IPS-NIHi11 (cell line): Measurements from ENCODE around the gene FAM50A.

Experiments used
- DNase-seq: peaks from one replicate; pipeline ENCODE4 v3.0.0; 2012; ENCODE audit warnings: mixed read lengths, low spot score

Gene FAM50A

DNA sequence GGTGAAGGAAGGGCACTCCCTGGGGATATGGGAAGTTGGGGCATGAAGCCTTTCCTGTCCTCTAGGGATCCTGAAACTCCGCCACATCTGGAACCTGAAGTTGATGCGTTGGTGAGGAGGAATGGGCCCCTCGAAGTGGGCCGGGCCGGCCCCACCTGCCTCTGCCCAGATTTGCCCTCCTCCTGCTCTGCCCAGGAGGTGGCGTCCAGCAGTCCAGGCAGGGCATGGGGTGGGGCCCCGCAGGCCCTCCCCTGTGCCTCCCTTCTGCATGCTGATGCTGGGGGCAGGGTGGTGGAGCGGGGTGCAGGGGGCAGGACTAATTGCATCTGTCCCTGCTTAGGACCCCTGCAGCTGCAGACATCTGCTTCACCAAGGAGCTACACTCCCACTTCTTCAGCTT lies 30.8 kb upstream of the FAM50A start:
- DNase-seq: no peak

DNA sequence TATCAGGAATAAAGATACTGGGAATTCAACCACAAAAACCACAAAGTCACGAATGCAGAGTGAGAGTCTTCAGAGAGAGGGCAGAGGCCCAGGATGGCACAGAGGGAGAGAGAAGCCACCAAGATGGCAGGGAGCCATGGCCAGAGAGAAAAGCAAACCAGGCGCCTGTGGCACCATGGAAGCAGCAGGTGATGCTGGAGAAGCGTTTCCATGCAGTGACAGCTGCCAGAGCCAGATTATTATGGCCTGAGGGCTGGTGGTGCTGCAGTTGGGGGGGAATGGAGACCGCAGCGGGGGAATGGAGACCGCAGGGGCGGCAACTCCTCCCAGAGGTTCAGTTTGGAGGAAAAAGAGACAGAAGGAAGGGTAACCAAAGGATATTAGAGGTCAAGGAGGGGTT lies 26.8 kb upstream of the FAM50A start:
- no peak for DNase-seq

DNA sequence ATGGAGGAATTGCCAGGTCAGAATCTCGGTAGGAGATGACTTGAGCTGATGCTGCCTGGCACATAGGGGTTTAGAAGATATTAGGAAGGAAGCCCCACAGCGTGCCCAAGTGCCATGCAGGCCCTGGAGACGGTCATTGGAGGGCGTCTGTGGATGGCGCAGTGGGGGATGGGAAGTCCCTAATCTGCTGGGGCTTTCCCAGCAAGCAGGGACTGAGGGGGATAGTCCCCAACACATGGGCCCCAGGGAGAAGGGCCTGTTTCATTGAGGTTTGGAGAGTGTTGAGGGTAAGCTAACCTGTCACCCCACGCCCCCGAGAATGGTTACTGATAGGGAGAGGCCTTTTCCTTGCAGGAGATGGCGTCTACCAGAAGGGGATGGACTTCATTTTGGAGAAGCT lies 24.8 kb upstream of the FAM50A start:
- no peak for DNase-seq

DNA sequence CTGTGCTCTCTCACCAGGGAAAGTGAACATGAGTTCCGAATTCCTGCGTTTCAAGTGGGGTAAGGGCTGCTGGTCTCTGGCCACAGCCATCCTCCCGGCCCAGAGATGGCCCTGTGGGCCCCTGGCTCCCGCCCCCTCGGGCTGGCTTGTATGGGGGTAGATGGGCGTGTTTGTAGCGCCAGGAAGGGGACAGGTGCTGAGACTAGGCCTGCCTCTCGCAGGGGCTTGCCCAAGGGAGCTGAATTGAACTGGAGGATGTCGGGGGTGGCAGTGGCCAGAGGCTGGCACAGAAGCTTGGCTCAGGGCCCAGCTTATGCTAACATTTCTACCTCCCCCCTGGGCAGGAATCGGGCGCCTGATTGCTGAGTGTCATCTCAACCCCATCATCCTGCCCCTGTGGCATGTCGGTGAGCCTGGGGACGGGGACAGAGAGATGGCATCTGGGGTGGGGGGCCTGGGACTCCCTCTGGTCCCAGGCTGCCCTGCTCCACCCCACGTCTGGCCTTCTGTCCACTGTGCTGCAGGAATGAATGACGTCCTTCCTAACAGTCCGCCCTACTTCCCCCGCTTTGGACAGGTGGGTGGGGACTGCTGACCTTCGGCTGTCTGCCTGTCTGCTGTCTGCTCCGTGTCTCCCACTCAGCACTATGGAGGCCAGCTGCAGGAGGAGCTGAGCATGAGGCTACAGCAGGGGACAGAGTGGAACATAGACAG lies 24.1 kb upstream of the FAM50A start:
- DNase-seq: no peak

DNA sequence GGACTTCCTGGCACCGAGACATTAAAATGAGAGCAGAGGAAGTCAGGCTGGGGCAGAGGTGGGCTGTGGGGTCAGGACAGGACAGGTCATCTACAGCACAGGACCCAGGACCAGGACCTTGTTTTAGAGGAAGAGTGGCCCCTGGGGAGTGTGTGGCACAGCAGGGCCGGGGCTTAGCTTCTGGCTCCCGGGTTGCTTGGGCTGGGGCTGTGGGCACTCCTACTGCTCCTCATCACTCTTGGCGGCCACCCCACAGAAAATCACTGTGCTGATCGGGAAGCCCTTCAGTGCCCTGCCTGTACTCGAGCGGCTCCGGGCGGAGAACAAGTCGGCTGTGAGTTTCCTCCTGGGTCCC lies 23.6 kb upstream of the FAM50A start:
- DNase-seq: no peak

DNA sequence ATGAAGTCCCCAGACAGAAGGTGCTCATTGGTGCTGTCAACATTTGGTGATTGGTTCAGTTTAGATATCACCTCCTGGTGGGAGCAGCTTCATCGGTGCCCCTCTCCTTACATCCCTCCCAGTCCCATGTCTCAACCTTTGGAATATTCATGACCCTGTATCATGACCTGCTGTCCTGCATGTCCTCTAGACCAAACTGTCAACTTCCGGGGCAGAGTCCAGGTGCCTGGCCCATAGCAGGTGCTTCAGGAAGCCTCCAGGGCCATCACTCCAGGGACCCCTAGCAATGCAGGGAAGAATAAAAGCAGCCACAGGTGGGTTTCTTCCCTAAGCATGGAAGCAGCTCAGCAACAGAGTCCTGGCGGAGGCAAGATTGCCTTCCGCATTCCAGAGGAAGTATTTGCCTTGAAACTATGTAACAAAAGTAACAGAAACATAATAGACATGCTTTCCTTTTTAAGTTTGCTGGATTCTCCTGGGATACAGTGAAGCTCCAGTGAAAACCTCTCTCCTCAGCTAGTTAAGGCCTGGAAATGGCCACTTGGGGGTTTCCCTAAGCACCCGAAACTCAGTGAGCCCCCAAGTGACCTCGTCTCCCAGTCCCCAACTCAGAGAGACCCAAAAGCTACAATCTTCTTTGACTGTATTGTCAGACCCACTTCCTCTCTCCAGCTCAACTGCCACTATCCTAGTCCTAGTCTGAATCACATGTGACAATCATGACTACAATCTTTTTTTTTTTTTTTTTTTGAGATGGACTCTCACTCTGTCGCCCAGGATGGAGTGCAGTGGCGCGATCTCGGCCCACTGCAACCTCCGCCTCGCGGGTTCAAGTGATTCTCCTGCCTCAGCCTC lies 16.8 kb upstream of the FAM50A start:
- no peak for DNase-seq

DNA sequence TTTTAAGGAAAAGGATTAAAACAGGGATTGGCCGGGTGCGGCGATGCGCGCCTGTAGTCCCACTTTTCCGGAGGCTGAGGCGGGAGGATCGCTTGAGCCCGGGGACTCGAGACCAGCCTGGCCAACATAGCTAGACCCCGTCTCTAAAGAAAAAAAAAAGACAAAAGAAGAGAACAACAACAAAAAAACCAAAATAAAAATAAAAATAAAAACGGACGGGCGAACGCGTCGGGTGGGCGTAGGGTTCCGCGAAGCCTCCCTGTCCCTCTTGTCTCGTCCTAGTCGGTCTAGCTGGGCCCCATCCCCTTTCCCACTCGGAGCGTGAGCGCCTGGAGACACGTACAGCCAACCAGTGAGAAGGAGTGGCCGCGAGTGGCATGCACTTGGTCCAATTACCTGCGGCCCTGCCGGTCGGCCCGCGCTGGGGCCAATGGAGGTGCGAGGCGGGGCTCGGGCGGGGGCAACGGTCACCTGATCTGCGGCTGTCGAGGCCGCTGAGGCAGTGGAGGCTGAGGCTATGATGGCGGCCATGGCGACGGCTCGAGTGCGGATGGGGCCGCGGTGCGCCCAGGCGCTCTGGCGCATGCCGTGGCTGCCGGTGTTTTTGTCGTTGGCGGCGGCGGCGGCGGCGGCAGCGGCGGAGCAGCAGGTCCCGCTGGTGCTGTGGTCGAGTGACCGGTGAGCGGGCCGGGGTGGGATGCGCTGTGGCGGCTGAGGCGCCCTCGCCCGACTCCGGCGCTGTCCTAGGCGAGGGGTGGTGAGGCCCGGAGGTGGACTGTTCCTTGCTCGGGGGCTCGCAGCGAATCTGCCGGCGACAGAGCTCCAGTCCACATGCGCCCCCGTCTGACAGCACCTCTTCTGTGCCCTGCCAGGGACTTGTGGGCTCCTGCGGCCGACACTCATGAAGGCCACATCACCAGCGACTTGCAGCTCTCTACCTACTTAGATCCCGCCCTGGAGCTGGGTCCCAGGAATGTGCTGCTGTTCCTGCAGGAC lies 15.5 kb upstream of the FAM50A start, which contains the start of gene ATP6AP1:
ATP6AP1 (plus strand) TSS at position 502 of the 996 bp plus-strand sequence; CDS start at position 518, 16 bp downstream.
- DNase-seq: peak; percentile 86

DNA sequence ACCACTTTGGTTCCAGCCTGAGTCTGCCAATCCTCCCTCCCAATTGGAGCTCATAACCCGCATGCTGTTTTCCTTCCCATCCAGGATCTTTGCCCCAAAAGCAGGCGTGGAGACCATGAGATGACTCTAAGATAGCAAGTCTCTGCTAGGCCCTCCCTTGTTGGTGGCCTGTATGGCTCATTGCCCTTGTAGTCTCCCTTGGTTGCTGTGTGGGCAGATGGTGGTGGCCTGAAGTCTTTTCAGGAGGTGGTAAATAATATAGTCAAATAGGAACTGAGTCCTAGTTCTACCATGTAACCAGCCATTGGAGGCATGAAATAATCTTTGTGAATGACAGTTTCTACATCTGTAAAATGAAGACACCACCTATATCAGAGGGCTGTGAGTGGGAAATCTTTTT lies 14.2 kb upstream of the FAM50A start:
- no peak for DNase-seq

DNA sequence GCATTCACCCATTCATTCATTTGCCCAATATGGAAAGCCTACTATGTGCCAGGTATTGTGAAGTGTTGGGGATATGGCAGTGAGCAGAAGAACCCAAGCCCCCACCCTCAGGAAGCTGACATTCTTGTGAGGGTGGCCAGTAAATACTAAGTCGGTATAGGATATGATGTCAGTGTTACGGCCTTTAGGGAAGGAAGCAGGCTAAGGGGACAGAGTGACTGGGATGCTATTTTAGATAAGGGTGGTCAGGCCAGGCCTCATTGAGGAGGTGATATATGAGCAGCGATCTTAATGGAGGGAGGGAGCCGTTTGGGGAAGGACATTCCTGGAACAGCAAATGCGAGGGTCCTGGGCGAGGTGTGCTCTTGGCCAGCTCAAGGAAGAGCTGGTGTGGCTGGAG lies 13.5 kb upstream of the FAM50A start:
- DNase-seq: no peak

DNA sequence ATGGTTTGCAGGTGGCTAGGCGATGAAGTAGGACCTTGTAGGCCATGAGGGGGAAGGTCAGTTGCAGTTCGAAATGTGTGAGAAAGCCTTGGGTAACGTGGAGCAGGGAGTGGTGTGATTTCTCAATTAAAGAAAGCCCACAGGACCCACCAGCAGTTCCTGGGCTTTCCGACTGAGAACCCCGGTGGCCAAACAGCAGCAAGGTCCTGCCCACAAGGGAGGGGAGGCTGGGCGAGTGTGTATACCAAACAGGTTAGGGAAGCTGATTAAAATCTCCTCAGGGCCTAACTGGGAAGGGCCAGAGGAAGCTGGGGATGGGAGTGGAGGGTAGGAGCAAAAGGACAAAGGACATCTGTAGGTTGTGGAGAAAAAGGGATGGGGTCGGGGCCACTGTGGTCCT lies 13.0 kb upstream of the FAM50A start:
- no peak for DNase-seq

DNA sequence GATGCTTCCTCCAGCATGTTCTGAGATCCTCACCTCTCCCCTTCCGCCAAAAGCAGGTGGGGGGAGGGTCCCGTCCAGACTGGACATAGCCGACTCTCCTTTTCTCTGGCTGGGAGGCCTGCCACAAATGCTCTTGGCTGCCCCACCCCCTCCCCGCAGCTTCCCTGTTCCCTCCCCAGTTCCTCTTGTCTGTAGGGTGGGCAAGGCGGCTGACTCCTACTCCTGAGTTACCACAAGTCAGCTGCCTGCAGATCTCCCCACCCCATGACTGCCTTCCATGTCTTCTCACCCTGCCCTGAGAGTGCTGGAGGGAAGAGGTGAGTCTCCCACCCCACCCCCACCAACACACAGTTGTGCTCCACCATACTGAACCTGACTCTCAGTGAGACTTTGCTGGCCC lies 12.6 kb upstream of the FAM50A start:
- DNase-seq: no peak

DNA sequence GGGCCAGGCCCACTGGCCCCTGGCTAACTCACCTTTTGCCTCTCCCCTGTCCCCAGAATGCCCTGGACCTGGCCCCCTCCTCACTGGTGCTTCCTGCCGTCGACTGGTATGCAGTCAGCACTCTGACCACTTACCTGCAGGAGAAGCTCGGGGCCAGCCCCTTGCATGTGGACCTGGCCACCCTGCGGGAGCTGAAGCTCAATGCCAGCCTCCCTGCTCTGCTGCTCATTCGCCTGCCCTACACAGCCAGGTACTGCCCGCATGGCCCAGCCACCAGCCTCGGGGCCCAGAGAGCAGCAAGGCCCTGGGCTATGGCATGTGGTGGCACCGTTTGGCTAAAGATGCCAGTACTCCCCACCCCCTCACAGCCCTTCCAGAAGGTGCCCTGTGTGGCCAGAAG lies 11.7 kb upstream of the FAM50A start:
- no peak for DNase-seq

DNA sequence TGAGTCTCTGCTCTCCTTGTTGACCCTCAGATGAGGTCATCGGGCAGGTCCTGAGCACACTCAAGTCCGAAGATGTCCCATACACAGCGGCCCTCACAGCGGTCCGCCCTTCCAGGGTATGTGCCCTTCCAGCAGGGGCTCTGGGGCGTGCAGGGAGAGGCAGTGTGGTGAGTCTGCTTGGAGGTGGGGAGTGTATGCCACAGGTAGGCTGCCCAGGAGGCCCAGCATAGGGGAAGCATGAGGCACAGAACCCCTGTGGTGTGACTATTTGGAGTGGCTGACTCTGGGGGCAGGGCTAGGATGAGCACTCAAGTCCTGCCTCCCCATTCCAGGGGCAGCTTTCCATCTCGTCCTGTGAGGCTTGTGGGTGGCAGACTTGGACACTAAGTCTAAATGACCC lies 10.3 kb upstream of the FAM50A start:
- DNase-seq: no peak

DNA sequence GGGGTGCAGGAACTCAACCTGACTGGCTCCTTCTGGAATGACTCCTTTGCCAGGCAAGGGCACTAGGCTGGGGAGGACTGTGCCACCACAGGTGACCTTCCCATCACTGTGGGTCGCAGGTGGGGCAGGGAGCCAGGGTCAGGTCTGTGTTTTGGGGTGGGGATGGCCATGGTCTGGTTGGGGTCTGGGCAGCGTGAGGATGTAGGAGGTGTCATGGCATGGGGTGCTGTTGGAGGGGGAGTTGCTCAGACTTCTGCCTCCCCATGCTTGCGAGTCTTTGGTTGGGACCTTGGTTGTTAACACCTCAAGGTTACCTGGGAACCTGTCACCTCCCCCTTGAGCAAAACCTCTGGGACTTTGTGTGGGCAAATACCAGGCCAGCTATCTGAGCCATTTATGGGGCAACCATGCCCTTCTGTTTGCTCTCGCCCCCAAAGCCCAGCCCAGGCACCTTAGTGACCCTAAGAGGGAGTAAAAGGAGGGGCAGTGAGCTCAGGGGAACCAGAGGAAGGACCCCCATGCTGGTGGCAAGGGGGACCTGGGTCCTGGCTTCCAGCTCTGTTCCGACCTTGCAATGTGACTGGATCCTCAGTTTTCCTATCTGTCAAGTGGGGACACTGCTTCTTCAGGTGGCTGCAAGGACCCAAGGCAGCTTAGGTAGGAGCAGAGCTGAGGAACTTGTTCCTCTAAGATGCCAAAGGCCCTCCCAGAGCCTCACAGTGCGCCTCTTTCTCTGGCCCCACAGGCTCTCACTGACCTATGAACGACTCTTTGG lies 9.4 kb upstream of the FAM50A start:
- no peak for DNase-seq

DNA sequence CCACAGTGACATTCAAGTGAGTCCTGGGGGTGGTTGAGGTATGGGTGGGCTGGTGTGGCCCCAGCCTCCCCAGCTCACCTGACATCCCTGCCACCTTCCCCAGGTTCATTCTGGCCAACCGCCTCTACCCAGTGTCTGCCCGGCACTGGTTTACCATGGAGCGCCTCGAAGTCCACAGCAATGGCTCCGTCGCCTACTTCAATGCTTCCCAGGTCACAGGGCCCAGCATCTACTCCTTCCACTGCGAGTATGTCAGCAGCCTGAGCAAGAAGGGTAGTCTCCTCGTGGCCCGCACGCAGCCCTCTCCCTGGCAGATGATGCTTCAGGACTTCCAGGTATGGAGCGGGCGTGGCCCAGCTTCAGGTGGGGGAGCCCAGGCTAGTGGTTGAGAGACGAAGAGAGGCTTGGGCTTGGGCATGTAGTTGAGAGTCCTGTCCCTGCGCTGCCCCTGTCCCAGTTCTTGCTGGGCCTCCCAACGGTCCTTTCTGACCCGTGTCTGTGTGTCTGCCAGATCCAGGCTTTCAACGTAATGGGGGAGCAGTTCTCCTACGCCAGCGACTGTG lies 8.7 kb upstream of the FAM50A start:
- no peak for DNase-seq

DNA sequence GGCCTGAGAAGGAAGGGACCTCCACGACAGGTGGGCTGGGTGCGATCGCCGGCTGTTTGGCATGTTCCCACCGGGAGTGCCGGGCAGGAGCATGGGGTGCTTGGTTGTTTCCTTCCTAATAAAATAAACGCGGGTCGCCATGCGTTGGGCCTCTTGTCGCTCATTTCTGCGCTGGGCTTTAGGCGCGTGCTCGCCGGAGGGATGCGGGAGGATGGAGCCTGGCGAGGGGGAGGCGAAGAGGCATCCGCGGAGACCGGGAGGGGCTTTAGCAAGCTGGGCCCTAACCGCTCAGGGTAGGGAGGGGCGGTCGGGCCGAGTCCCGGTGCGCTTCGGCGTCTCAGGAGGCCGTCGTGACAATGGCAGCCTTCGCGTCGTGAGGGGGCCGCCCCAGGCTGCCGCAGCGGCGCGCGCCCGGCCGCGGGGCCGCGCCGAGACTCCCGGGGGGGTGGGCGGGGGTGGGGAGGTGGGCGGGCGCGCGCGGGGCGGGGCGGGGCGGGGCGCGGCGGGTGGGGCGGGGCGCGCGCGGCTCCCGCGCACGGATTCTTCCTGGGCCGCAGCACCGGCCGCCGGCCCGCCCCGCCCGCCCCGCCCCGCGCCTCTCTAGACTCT lies 7.5 kb upstream of the FAM50A start:
- DNase-seq: peak; percentile 83

DNA sequence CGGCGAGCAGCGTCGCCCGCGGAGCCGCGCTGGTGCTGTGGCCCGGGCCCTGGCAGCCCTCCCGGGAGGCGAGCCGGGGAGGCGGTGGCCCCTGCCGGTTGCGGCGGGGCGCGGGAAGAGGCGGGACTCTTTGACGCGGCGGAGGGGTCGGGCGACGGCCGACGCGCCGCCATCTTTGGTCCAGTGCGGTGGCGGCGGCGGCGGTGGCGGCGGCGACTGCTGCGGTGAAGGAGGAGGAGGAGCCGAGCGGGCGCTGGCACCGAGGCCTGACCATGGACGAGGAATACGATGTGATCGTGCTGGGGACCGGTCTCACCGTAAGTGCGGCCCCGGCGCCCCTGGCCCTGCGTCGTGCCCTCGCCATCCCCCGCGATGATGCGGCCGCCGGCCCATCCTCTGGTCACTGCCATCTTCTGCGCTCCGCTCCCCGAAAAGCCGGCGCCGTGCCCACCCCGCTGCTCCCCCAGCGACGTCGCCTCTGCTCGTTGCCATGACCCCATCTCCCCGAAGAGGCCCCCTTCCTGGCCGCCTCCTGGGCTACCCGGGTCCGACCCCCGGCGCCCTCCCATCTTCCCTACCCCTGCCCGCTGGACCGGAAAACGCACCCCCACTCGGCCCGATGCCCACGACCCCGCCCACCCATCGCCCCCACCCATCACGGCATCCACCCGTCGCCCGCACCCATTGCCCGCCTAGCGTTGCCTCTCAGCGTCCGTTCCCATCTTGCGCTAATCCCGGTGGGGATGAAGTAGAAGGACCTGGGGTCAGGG lies 6.8 kb upstream of the FAM50A start, which contains the start of gene GDI1:
GDI1 (plus strand) TSS at position 172 of the 770 bp plus-strand sequence; CDS start at position 273, 101 bp downstream.
- DNase-seq: peak; percentile 80

DNA sequence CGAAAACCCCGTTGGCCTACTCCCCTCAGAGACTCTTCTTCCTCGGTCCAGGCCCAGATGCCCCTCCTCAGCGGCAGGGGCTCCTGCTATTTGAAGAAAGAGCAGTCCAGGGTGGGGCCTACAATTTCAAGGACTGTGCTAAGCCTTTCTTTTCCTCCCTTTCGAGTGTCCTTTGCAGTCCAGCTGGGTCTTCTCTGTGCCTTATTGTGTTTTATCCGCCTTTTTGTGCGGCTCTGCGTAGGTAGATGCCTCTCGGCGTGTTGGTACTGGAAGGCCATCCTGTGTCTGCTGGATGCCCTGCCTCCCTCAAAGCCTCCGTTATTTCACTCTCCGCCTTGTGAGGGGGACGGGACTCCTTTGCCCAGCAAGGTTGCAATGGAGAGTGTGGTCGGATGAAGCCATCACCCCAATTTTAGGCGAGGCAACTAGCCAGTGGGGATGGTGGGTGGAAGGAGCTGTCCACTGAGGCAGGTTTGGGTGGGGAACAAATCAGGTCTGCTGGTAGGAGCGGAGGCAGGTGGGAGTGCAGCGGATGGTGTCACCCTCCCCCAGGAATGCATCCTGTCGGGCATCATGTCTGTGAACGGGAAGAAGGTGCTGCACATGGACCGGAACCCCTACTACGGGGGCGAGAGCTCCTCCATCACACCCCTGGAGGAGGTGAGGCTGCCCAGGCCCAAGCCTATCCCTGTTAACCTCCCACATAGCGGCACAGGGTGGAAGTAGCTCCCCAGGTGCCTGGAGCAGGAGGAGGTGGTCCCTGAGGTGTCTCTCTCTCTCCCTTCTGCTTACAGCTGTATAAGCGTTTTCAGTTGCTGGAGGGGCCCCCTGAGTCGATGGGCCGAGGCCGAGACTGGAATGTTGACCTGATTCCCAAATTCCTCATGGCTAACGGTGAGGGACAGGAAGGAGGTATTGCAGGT lies 5.7 kb upstream of the FAM50A start:
- DNase-seq: no peak

DNA sequence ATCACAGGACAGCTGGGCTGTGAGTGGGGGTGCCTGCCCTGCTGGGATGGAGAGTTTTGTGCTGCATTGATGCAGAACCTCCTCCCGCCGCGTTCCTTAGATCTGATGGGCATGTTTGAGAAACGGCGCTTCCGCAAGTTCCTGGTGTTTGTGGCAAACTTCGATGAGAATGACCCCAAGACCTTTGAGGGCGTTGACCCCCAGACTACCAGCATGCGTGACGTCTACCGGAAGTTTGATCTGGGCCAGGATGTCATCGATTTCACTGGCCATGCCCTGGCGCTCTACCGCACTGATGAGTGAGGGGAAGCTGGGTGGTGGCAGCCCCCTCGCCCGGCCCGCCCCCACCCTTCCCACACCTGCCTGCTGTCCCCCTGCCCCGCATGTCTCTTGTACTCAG lies 4.1 kb upstream of the FAM50A start:
- no peak for DNase-seq
